Endothelial cell of umbilical vein (primary cell): ENCODE measurements around the gene PYGO1. TPM values are rescaled to one million over a fixed set of nuclear protein-coding genes. Genes with fewer than 3 reads are reported as not detected.

ENCODE experiments used
- BruUV-seq: library from RNA; stranded (reverse); fragments of 400-500 nt; replicated peaks from 2 replicates; lab custom pipeline; 2021; lab: Mats Ljungman, UMichigan
- CTCF ChIA-PET: fragments of 300-600, 350-600 bp; sonication (Branson Sonifier 250); formaldehyde crosslinking; loops from one replicate; lab custom pipeline; 2021; ENCODE audit warnings: antibody characterized with exemption, inconsistent platforms; lab: Charles Lee
- POLR2A ChIA-PET: fragments of 300-600, 350-600 bp; sonication (Branson Sonifier 250); formaldehyde crosslinking; loops from one replicate; lab custom pipeline; 2021; ENCODE audit warnings: antibody characterized with exemption, inconsistent platforms; lab: Charles Lee
- DNase-seq: peaks from one replicate; pipeline ENCODE4 v3.0.0-alpha.2; 2011; ENCODE audit warnings: low read depth, low spot score
- FAIRE-seq: peaks from 2 replicates; lab custom pipeline; 2011; peaks lifted over from hg19 to GRCh38; lab: Jason Lieb, UNC
- H2AFZ ChIP-seq: 2 replicates; pipeline ENCODE4 v1.6.0; 2012; ENCODE audit warnings: low read depth, low read length, control low read depth, inconsistent platforms
- H3K27ac ChIP-seq: 2 replicates; pipeline ENCODE4 v1.5.1; 2011; ENCODE audit warnings: low read depth, mild to moderate bottlenecking, control low read depth, low read length, moderate library complexity; ENCODE audit not compliant: insufficient read depth
- H3K27me3 ChIP-seq, 2 experiments: 2 replicates each; pipeline versions ENCODE4 v1.6.0 to v1.6.1; 2011; ENCODE audit warnings: low read length in 2 of 2, mixed read lengths in 1 of 2; ENCODE audit not compliant: control insufficient read depth in 2 of 2, insufficient read depth in 2 of 2
- H3K36me3 ChIP-seq, 2 experiments: 2 replicates in 1 of 2; 3 replicates in 1 of 2; pipeline ENCODE4 v1.5.1; 2011; ENCODE audit warnings: low read length in 2 of 2, mild to moderate bottlenecking in 1 of 2, moderate library complexity in 1 of 2; ENCODE audit not compliant: control insufficient read depth in 2 of 2, insufficient read depth in 2 of 2; ENCODE audit errors: extremely low read depth in 1 of 2
- H3K4me1 ChIP-seq: 3 replicates; pipeline ENCODE4 v1.5.1; 2011; ENCODE audit warnings: mild to moderate bottlenecking, low read length; ENCODE audit not compliant: control insufficient read depth, insufficient read depth; ENCODE audit errors: extremely low read depth
- H3K4me2 ChIP-seq: 2 replicates; pipeline ENCODE4 v1.6.1; 2011; ENCODE audit warnings: low read length, control low read depth, mixed read lengths; ENCODE audit not compliant: insufficient read depth
- H3K4me3 ChIP-seq, 3 experiments: fragments of 200-600 bp in 1 of 3; sonication (generic), shearing (Covaris generic) in 1 of 3; replicated peaks in 1 of 3; 2 replicates each; pipeline ENCODE4 v1.5.1; 2011 to 2016; ENCODE audit warnings: control low read depth in 3 of 3, low read length in 3 of 3, mild to moderate bottlenecking in 2 of 3, inconsistent platforms in 1 of 3, low read depth in 1 of 3, moderate library complexity in 1 of 3; ENCODE audit not compliant: insufficient read depth in 1 of 3
- H3K79me2 ChIP-seq: 2 replicates; pipeline ENCODE4 v1.6.0; 2012; ENCODE audit warnings: low read length, inconsistent platforms; ENCODE audit not compliant: control insufficient read depth, insufficient read depth
- H3K9ac ChIP-seq: replicated peaks from 2 replicates; pipeline ENCODE3; 2011; ENCODE audit warnings: low read length, control low read depth; ENCODE audit not compliant: insufficient read depth; ENCODE audit errors: extremely low read depth
- H3K9me1 ChIP-seq: replicated peaks from 3 replicates; pipeline ENCODE4 v1.6.0; 2011; ENCODE audit warnings: mild to moderate bottlenecking, low read length; ENCODE audit not compliant: control insufficient read depth, insufficient read depth; ENCODE audit errors: extremely low read depth
- H3K9me3 ChIP-seq: replicated peaks from 2 replicates; pipeline ENCODE4 v1.5.1; 2012; ENCODE audit warnings: low read length, inconsistent platforms; ENCODE audit not compliant: control insufficient read depth, insufficient read depth
- H4K20me1 ChIP-seq: replicated peaks from 2 replicates; pipeline ENCODE3; 2011; ENCODE audit warnings: mild to moderate bottlenecking, low read length; ENCODE audit not compliant: control insufficient read depth, insufficient read depth; ENCODE audit errors: extremely low read depth
- CTCF ChIP-seq, 2 donors: IDR thresholded peaks; 1 replicate in 1 of 2; 2 replicates in 1 of 2; pipeline ENCODE4 v1.5.1; 2011; ENCODE audit warnings: low read length in 2 of 2, mild to moderate bottlenecking in 2 of 2, moderate library complexity in 2 of 2, control low read depth in 1 of 2, inconsistent platforms in 1 of 2, low read depth in 1 of 2; ENCODE audit not compliant: insufficient read depth in 1 of 2; ENCODE audit errors: extremely low read depth in 1 of 2
- MYC ChIP-seq: IDR thresholded peaks from one replicate; pipeline ENCODE4 v1.6.1; 2011; ENCODE audit warnings: mild to moderate bottlenecking, low read depth, low read length
- POLR2A ChIP-seq: IDR thresholded peaks from 2 replicates; pipeline ENCODE4 v1.6.1; 2012; ENCODE audit warnings: low read depth, mild to moderate bottlenecking, control low read depth, low read length
- dilution Hi-C: fragments of 300-500 bp; cut with MboI; formaldehyde crosslinking; loops from one replicate; pipeline ENCODE4 v1.15.0; 2019; ENCODE audit warnings: low sequenced_read_pairs; ENCODE audit not compliant: extremely low pct_ligation_motif_present
- intact Hi-C: fragments of 100-400 bp; cut with micrococcal nuclease; formaldehyde crosslinking; loops from one replicate; pipeline ENCODE4 v1.10.0; 2022
- polyA plus RNA-seq, 4 experiments: library from polyadenylated mRNA; depleted of rRNA in 3 of 4; stranded (reverse) in 3 of 4; unstranded in 1 of 4; fragments of >200 nt; gene quantifications; 2 replicates each; pipeline versions ENCODE4 v1.2.1 to v1.2.3, GENCODE V29; 2011 to 2012; ENCODE audit warnings: missing spikeins in 1 of 4
- total RNA-seq: library from RNA; stranded (reverse); gene quantifications from 2 replicates; pipeline ENCODE4 v1.2.3, GENCODE V29; 2021
- TF ChIP-seq, protein P1 (sequence below): IDR thresholded peaks from 2 replicates; pipeline ENCODE4 v1.6.1; 2011; ENCODE audit not compliant: insufficient read depth, insufficient read length

Gene PYGO1
- total and polyA plus RNA-seq, 2 donors (not counting 3 experiments of a cell fraction or from before 2014, with no cell fraction given), result 1.9 to 7.6 TPM

DNA sequence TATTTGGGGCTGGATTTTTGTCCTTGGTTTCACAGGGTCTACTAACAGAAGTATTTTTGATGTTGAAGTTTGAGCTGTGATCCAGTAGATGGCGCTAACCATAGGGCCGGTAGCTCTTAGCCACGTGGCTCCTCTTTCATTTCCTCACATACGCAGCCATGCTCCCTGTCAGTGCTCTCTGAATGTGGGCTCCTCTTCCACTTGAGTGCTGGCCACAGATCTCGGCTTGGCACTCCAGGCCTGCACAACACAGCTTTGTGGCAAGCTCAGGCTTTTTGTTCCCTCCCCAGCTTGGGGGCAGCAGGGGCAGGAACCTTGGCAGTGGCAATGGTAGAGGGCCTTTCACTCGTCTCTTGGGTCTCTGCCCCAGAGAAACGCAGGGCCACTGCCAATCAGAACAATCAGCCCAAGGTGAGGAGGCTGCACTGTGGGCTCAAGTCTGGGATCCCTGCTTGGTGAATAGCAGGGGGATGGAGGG, 61.5 kb downstream of the PYGO1 start:
- dilution Hi-C loops (no loop called here), intact Hi-C loops (loop anchor here (1.0 to 2.0 kb wide), 3 partner anchors 62 to 273 kb away; partner anchors contain the start of gene PYGO1)
- no peaks in the 10 kb centered on the region for H3K36me3 ChIP-seq
- H3K4me3 ChIP-seq, result no peak overlapping the region
- TF ChIP-seq MYC (peak; percentile 89), CTCF (IDR thresholded peaks at IDR 0.05; ENCODE audit: extremely low read depth in 1 of 2, insufficient read depth in 1 of 2, low read depth in 1 of 2, low read length in 2 of 2) (peak; percentile 69 to 75), POLR2A (no peak)
- TF ChIP-seq, protein P1, sequence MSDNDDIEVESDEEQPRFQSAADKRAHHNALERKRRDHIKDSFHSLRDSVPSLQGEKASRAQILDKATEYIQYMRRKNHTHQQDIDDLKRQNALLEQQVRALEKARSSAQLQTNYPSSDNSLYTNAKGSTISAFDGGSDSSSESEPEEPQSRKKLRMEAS, result peak; percentile 87
- H4K20me1 ChIP-seq, result no peaks in the 10 kb centered on the region
- no peaks in the 10 kb centered on the region for H3K9me3 ChIP-seq
- DNase-seq, result peak; percentile 31
- H3K4me1 ChIP-seq, result no peaks in the 10 kb centered on the region
- H3K79me2 ChIP-seq, result no peaks in the 10 kb centered on the region
- POLR2A ChIA-PET, result no interaction called here
- H3K27me3 ChIP-seq, result peaks cover 9 to 13% of the 10 kb centered on the region in 2 experiments
- peak; percentile 87 for FAIRE-seq
- no peak overlapping the region for H3K9ac ChIP-seq
- peak overlapping the region; percentile 80 for H2AFZ ChIP-seq
- BruUV-seq, result no TSS peak
- CTCF ChIA-PET, result interaction anchor here (0.6 to 7.6 kb wide), 39 partner anchors 9 to 725 kb away, joined by 3 to 97 read pairs (median 4); partner anchors contain the start of gene PYGO1
- no peaks in the 10 kb centered on the region for H3K9me1 ChIP-seq
- no peak overlapping the region for H3K4me2 ChIP-seq
- H3K27ac ChIP-seq, result no peak overlapping the region
